ENCODE measurements around the gene GADD45G. TPM values are rescaled to one million over a fixed set of nuclear protein-coding genes. Genes with fewer than 3 reads are reported as not detected.

GADD45G gene
- total RNA-seq, 2 experiments from 2014 or later: not detected

DNA sequence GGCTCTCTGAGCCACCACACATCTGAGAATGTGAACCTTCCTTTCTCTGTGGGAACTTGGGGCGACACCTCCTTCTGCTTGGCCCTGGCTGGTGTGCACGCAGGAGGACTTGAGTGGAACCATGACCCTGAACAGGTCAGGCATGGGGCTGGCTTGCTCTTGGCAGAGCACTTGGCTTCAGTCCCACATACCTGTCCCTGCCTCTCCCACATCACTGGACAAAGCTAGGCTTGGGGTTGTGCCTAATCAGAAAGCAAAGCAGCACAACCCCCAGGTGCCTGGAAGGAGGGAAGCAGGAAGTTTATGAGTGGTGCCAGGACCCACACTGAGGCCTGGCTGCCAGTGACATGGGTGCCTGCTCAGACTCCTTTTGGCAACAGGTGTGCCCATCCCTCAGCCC is 13.2 kb downstream of the GADD45G start:
- H4K20me1 ChIP-seq (ENCODE audit: insufficient read depth, low read length): no peaks in the 10 kb centered on the region
- H3K4me1 ChIP-seq (ENCODE audit: insufficient read depth, low read length, poor library complexity, severe bottlenecking): no peaks in the 10 kb centered on the region
- BruUV-seq (replicated peaks): no TSS peak
- TF ChIP-seq, protein P1, sequence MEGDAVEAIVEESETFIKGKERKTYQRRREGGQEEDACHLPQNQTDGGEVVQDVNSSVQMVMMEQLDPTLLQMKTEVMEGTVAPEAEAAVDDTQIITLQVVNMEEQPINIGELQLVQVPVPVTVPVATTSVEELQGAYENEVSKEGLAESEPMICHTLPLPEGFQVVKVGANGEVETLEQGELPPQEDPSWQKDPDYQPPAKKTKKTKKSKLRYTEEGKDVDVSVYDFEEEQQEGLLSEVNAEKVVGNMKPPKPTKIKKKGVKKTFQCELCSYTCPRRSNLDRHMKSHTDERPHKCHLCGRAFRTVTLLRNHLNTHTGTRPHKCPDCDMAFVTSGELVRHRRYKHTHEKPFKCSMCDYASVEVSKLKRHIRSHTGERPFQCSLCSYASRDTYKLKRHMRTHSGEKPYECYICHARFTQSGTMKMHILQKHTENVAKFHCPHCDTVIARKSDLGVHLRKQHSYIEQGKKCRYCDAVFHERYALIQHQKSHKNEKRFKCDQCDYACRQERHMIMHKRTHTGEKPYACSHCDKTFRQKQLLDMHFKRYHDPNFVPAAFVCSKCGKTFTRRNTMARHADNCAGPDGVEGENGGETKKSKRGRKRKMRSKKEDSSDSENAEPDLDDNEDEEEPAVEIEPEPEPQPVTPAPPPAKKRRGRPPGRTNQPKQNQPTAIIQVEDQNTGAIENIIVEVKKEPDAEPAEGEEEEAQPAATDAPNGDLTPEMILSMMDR (conservative IDR thresholded peaks at IDR 0.05; ENCODE audit: low read length): no peak
- no peak for TF ChIP-seq EZH2phosphoT487 (IDR thresholded peaks at IDR 0.05; ENCODE audit: borderline replicate concordance, low read depth, low read length)
- no peaks in the 10 kb centered on the region for H3K9me3 ChIP-seq (ENCODE audit: low read length)
- H3K4me3 ChIP-seq (ENCODE audit: low read depth, low read length, poor library complexity, severe bottlenecking): no peak overlapping the region
- H3K27ac ChIP-seq (ENCODE audit: low read depth, low read length, poor library complexity, severe bottlenecking): no peak overlapping the region
- ChIA-PET POLR2A (interaction anchor here (0.6 kb wide), 1 partner anchor 624 kb away, joined by 3 read pairs; no protein-coding TSS in a partner anchor), CTCF (ENCODE audit: unreplicated experiment) (no interaction called here)
- no peaks in the 10 kb centered on the region for H3K9me2 ChIP-seq (ENCODE audit: insufficient read depth, low read length)
- H3K4me2 ChIP-seq (ENCODE audit: low read length): no peak overlapping the region
- no peaks in the 10 kb centered on the region for H3K36me3 ChIP-seq (ENCODE audit: insufficient read depth, low read length)
- no peaks in the 10 kb centered on the region for H3K79me2 ChIP-seq (ENCODE audit: insufficient read depth, low read depth, low read length)
- DNase-seq (ENCODE audit: low spot score): no peak
- no peak overlapping the region for H2AFZ ChIP-seq (ENCODE audit: low read length)
- intact Hi-C loops (cut with micrococcal nuclease; ENCODE audit: unreplicated experiment): no loop called here

DNA sequence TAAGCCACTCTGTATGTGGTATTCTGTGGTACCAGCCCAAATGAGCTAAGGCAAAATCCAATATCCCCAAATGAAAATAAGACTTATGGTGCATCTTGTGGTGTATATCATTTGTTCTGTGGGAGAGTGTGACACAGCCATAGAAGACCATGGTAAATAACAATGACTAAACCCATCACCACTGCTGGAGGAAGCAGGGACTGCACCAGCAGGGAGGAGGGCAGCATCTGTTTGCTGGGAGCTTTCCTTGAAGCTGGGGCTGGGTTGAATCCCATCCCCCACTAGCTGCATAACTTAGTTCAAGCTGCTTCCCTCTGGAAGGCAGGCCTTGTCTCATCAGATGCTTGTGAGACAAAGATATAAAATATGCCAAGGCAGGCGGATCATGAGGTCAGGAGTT is 14.2 kb downstream of the GADD45G start:
- TF ChIP-seq, protein P1 (conservative IDR thresholded peaks at IDR 0.05; ENCODE audit: low read length): no peak
- TF ChIP-seq EZH2phosphoT487 (IDR thresholded peaks at IDR 0.05; ENCODE audit: borderline replicate concordance, low read depth, low read length): no peak
- Histone ChIP-seq H3K9me2 (ENCODE audit: insufficient read depth, low read length) (no peaks in the 10 kb centered on the region), H3K36me3 (ENCODE audit: insufficient read depth, low read length) (no peaks in the 10 kb centered on the region), H3K4me2 (ENCODE audit: low read length) (no peak overlapping the region), H3K4me3 (ENCODE audit: low read depth, low read length, poor library complexity, severe bottlenecking) (no peak overlapping the region), H3K27ac (ENCODE audit: low read depth, low read length, poor library complexity, severe bottlenecking) (no peak overlapping the region), H3K9me3 (ENCODE audit: low read length) (no peaks in the 10 kb centered on the region), H3K79me2 (ENCODE audit: insufficient read depth, low read depth, low read length) (no peaks in the 10 kb centered on the region), H4K20me1 (ENCODE audit: insufficient read depth, low read length) (no peaks in the 10 kb centered on the region), H3K4me1 (ENCODE audit: insufficient read depth, low read length, poor library complexity, severe bottlenecking) (no peaks in the 10 kb centered on the region), H2AFZ (ENCODE audit: low read length) (no peak overlapping the region)
- BruUV-seq (replicated peaks): no TSS peak
- ChIA-PET POLR2A (no interaction called here), CTCF (ENCODE audit: unreplicated experiment) (no interaction called here)
- DNase-seq (ENCODE audit: low spot score): no peak
- intact Hi-C loops (cut with micrococcal nuclease; ENCODE audit: unreplicated experiment): no loop called here

DNA sequence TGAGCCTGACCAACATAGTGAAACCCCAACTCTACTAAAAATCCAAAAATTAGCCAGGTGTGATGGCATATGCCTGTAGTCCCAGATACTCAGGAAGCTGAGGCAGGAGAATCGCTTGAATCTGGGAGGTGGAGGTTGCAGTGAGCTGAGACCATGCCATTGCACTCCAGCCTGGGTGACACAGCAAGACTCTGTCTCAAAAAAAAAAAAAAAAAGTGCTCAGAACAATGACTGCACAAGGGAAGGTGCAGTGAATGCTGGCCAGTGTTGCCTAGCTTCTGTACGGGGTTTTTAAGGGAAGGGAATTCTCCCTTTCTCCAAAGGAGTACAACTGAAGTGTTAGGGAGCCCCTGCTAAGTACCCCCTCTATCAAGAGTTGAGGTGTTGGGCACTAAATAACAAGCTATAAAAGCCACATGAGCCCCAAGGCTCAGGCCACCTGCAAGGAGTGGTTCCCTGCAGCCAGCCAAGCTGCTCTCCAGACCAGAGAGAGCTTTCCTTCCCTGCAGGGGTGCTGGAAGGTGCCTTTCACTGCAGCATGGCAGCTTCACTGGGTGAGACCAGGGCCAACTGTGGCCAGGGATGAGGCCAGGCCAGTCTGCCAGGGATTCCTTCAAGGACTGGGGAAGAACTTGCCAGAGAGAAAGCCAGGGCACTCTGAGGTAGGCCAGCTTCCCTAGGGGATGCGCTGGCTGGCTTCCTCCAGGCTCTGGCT is 14.8 kb downstream of the GADD45G start:
- H4K20me1 ChIP-seq (ENCODE audit: insufficient read depth, low read length): no peaks in the 10 kb centered on the region
- no peak for DNase-seq (ENCODE audit: low spot score)
- POLR2A ChIA-PET: no interaction called here
- H3K27ac ChIP-seq (ENCODE audit: low read depth, low read length, poor library complexity, severe bottlenecking): no peak overlapping the region
- TF ChIP-seq, protein P1 (conservative IDR thresholded peaks at IDR 0.05; ENCODE audit: low read length): no peak
- no peak for TF ChIP-seq EZH2phosphoT487 (IDR thresholded peaks at IDR 0.05; ENCODE audit: borderline replicate concordance, low read depth, low read length)
- BruUV-seq (replicated peaks): no TSS peak
- CTCF ChIA-PET (ENCODE audit: unreplicated experiment): no interaction called here
- H2AFZ ChIP-seq (ENCODE audit: low read length): no peak overlapping the region
- no peak overlapping the region for H3K4me3 ChIP-seq (ENCODE audit: low read depth, low read length, poor library complexity, severe bottlenecking)
- intact Hi-C loops (cut with micrococcal nuclease; ENCODE audit: unreplicated experiment): no loop called here
- no peak overlapping the region for H3K4me2 ChIP-seq (ENCODE audit: low read length)
- H3K4me1 ChIP-seq (ENCODE audit: insufficient read depth, low read length, poor library complexity, severe bottlenecking): no peaks in the 10 kb centered on the region
- H3K36me3 ChIP-seq (ENCODE audit: insufficient read depth, low read length): no peaks in the 10 kb centered on the region
- no peaks in the 10 kb centered on the region for H3K79me2 ChIP-seq (ENCODE audit: insufficient read depth, low read depth, low read length)
- no peaks in the 10 kb centered on the region for H3K9me2 ChIP-seq (ENCODE audit: insufficient read depth, low read length)
- H3K9me3 ChIP-seq (ENCODE audit: low read length): no peaks in the 10 kb centered on the region

All from OCI-LY7 (cell line).